ENCODE measurements around the gene HPCAL4. TPM values are rescaled to one million over a fixed set of nuclear protein-coding genes. Genes with fewer than 3 reads are reported as not detected.

HPCAL4 gene
- polyA plus RNA-seq, 1 donor: 2.5 TPM

GRCh38 chr1:39727221-39727931, 36.1 kb upstream of the HPCAL4 start:
- no peak for DNase-seq
- Histone ChIP-seq H3K27ac (ENCODE audit: low read length) (no peak overlapping the region), H3K27me3 (ENCODE audit: control insufficient read depth, insufficient read depth, low read length) (peaks cover 57% of the 10 kb centered on the region), H3K4me3 (ENCODE audit: low read length) (no peak overlapping the region), H3K36me3 (ENCODE audit: control insufficient read depth, insufficient read depth, low read length) (no peaks in the 10 kb centered on the region), H3K9me3 (ENCODE audit: control insufficient read depth, low read depth, low read length) (no peaks in the 10 kb centered on the region), H3K4me1 (ENCODE audit: control insufficient read depth, insufficient read depth, low read length) (no peaks in the 10 kb centered on the region)
- WGBS (ENCODE audit: insufficient coverage, low lambda C conversion rate): 67% methylated on average over 3 of the region's 10 CpGs

- H3K4me3 ChIP-seq (ENCODE audit: low read length): no peak overlapping the region
- peaks cover 57% of the 10 kb centered on the region for H3K27me3 ChIP-seq (ENCODE audit: control insufficient read depth, insufficient read depth, low read length)
- H3K4me1 ChIP-seq (ENCODE audit: control insufficient read depth, insufficient read depth, low read length): no peaks in the 10 kb centered on the region
These were observed 35.4 kb upstream of the HPCAL4 start for GRCh38 chr1:39726600-39726999.

GRCh38 chr1:39722495-39722894, 31.3 kb upstream of the HPCAL4 start:
- no peaks in the 10 kb centered on the region for H3K9me3 ChIP-seq (ENCODE audit: control insufficient read depth, low read depth, low read length)
- H3K36me3 ChIP-seq (ENCODE audit: control insufficient read depth, insufficient read depth, low read length): no peaks in the 10 kb centered on the region
- peaks cover 42% of the 10 kb centered on the region for H3K27me3 ChIP-seq (ENCODE audit: control insufficient read depth, insufficient read depth, low read length)
- H3K27ac ChIP-seq (ENCODE audit: low read length): no peak overlapping the region
- no peak overlapping the region for H3K4me3 ChIP-seq (ENCODE audit: low read length)
- no CpG with 5 or more reads among the region's 2 CpGs for WGBS (ENCODE audit: insufficient coverage, low lambda C conversion rate)
- DNase-seq: no peak
- H3K4me1 ChIP-seq (ENCODE audit: control insufficient read depth, insufficient read depth, low read length): no peaks in the 10 kb centered on the region

More at GRCh38 chr1:39726600-39726999, 35.4 kb upstream of the HPCAL4 start:
- H3K27ac ChIP-seq (ENCODE audit: low read length): no peak overlapping the region
- WGBS (ENCODE audit: insufficient coverage, low lambda C conversion rate): no CpG with 5 or more reads among the region's 3 CpGs
- H3K9me3 ChIP-seq (ENCODE audit: control insufficient read depth, low read depth, low read length): no peaks in the 10 kb centered on the region
- no peaks in the 10 kb centered on the region for H3K36me3 ChIP-seq (ENCODE audit: control insufficient read depth, insufficient read depth, low read length)
- DNase-seq: no peak

GRCh38 chr1:39721664-39722063, 30.4 kb upstream of the HPCAL4 start:
- DNase-seq: no peak
- Histone ChIP-seq H3K27ac (ENCODE audit: low read length) (no peak overlapping the region), H3K4me3 (ENCODE audit: low read length) (no peak overlapping the region), H3K9me3 (ENCODE audit: control insufficient read depth, low read depth, low read length) (no peaks in the 10 kb centered on the region), H3K4me1 (ENCODE audit: control insufficient read depth, insufficient read depth, low read length) (no peaks in the 10 kb centered on the region), H3K36me3 (ENCODE audit: control insufficient read depth, insufficient read depth, low read length) (no peaks in the 10 kb centered on the region), H3K27me3 (ENCODE audit: control insufficient read depth, insufficient read depth, low read length) (peaks cover 44% of the 10 kb centered on the region)

GRCh38 chr1:39720094-39720999, 29.1 kb upstream of the HPCAL4 start:
- H3K4me1 ChIP-seq (ENCODE audit: control insufficient read depth, insufficient read depth, low read length): no peaks in the 10 kb centered on the region
- no peaks in the 10 kb centered on the region for H3K36me3 ChIP-seq (ENCODE audit: control insufficient read depth, insufficient read depth, low read length)
- peak; percentile 29 to 61 for DNase-seq
- no peak overlapping the region for H3K4me3 ChIP-seq (ENCODE audit: low read length)
- H3K9me3 ChIP-seq (ENCODE audit: control insufficient read depth, low read depth, low read length): no peaks in the 10 kb centered on the region
- no peak overlapping the region for H3K27ac ChIP-seq (ENCODE audit: low read length)
- WGBS (ENCODE audit: insufficient coverage, low lambda C conversion rate): 8% methylated on average over 2 of the region's 7 CpGs
- H3K27me3 ChIP-seq (ENCODE audit: control insufficient read depth, insufficient read depth, low read length): peaks cover 35% of the 10 kb centered on the region

GRCh38 chr1:39717809-39718208, 26.6 kb upstream of the HPCAL4 start:
- Histone ChIP-seq H3K36me3 (ENCODE audit: control insufficient read depth, insufficient read depth, low read length) (no peaks in the 10 kb centered on the region), H3K27ac (ENCODE audit: low read length) (no peak overlapping the region), H3K27me3 (ENCODE audit: control insufficient read depth, insufficient read depth, low read length) (peaks cover 31% of the 10 kb centered on the region), H3K9me3 (ENCODE audit: control insufficient read depth, low read depth, low read length) (no peaks in the 10 kb centered on the region), H3K4me3 (ENCODE audit: low read length) (no peak overlapping the region), H3K4me1 (ENCODE audit: control insufficient read depth, insufficient read depth, low read length) (no peaks in the 10 kb centered on the region)
- DNase-seq: no peak
- 57% methylated on average over 1 of the region's 6 CpGs for WGBS (ENCODE audit: insufficient coverage, low lambda C conversion rate)

GRCh38 chr1:39713557-39713956, 22.3 kb upstream of the HPCAL4 start:
- peaks cover 8% of the 10 kb centered on the region for H3K4me1 ChIP-seq (ENCODE audit: control insufficient read depth, insufficient read depth, low read length)
- H3K9me3 ChIP-seq (ENCODE audit: control insufficient read depth, low read depth, low read length): no peaks in the 10 kb centered on the region
- DNase-seq: no peak
- no peaks in the 10 kb centered on the region for H3K36me3 ChIP-seq (ENCODE audit: control insufficient read depth, insufficient read depth, low read length)
- peaks cover 23% of the 10 kb centered on the region for H3K27me3 ChIP-seq (ENCODE audit: control insufficient read depth, insufficient read depth, low read length)
- H3K4me3 ChIP-seq (ENCODE audit: low read length): no peak overlapping the region
- WGBS (ENCODE audit: insufficient coverage, low lambda C conversion rate): no CpG with 5 or more reads among the region's 5 CpGs
- no peak overlapping the region for H3K27ac ChIP-seq (ENCODE audit: low read length)

GRCh38 chr1:39711966-39712340, 20.7 kb upstream of the HPCAL4 start:
- Histone ChIP-seq H3K27ac (ENCODE audit: low read length) (no peak overlapping the region), H3K4me1 (ENCODE audit: control insufficient read depth, insufficient read depth, low read length) (peaks cover 8% of the 10 kb centered on the region), H3K27me3 (ENCODE audit: control insufficient read depth, insufficient read depth, low read length) (peaks cover 11% of the 10 kb centered on the region), H3K9me3 (ENCODE audit: control insufficient read depth, low read depth, low read length) (no peaks in the 10 kb centered on the region), H3K4me3 (ENCODE audit: low read length) (no peak overlapping the region), H3K36me3 (ENCODE audit: control insufficient read depth, insufficient read depth, low read length) (no peaks in the 10 kb centered on the region)
- DNase-seq: no peak
- 74% methylated on average over 2 of the region's 6 CpGs for WGBS (ENCODE audit: insufficient coverage, low lambda C conversion rate)

GRCh38 chr1:39711104-39711965, 20.1 kb upstream of the HPCAL4 start:
- Histone ChIP-seq H3K4me1 (ENCODE audit: control insufficient read depth, insufficient read depth, low read length) (peaks cover 8% of the 10 kb centered on the region), H3K27me3 (ENCODE audit: control insufficient read depth, insufficient read depth, low read length) (peaks cover 13% of the 10 kb centered on the region), H3K27ac (ENCODE audit: low read length) (no peak overlapping the region), H3K36me3 (ENCODE audit: control insufficient read depth, insufficient read depth, low read length) (no peaks in the 10 kb centered on the region), H3K9me3 (ENCODE audit: control insufficient read depth, low read depth, low read length) (no peaks in the 10 kb centered on the region), H3K4me3 (ENCODE audit: low read length) (no peak overlapping the region)
- peak; percentile 45 to 73 for DNase-seq
- WGBS (ENCODE audit: insufficient coverage, low lambda C conversion rate): 43% methylated on average over 3 of the region's 12 CpGs

GRCh38 chr1:39707506-39707905, 16.3 kb upstream of the HPCAL4 start:
- no CpG with 5 or more reads among the region's 4 CpGs for WGBS (ENCODE audit: insufficient coverage, low lambda C conversion rate)
- H3K4me1 ChIP-seq (ENCODE audit: control insufficient read depth, insufficient read depth, low read length): peaks cover 8% of the 10 kb centered on the region
- peaks cover 3% of the 10 kb centered on the region for H3K27me3 ChIP-seq (ENCODE audit: control insufficient read depth, insufficient read depth, low read length)
- no peaks in the 10 kb centered on the region for H3K9me3 ChIP-seq (ENCODE audit: control insufficient read depth, low read depth, low read length)
- DNase-seq: no peak
- no peak overlapping the region for H3K27ac ChIP-seq (ENCODE audit: low read length)
- H3K4me3 ChIP-seq (ENCODE audit: low read length): no peak overlapping the region
- no peaks in the 10 kb centered on the region for H3K36me3 ChIP-seq (ENCODE audit: control insufficient read depth, insufficient read depth, low read length)
